HCT116 (cell line): ENCODE data around the gene LCN15. TPM values are rescaled to one million over a fixed set of nuclear protein-coding genes. Genes with fewer than 3 reads are reported as not detected.

Experiments
- ATAC-seq: fragments of 200-7000 bp; cut with Tn5 transposase; 2 replicates; pipeline ENCODE4 v1.9.1; 2020; ENCODE audit warnings: mild to moderate bottlenecking, moderate library complexity
- BruUV-seq: library from RNA; stranded (reverse); fragments of 400-500 nt; replicated peaks from 2 replicates; lab custom pipeline; 2021; lab: Mats Ljungman, UMichigan
- CTCF ChIA-PET: fragments of 300-600 bp; sonication (Branson Sonifier 250); formaldehyde crosslinking; loops from one replicate; lab custom pipeline; 2021; ENCODE audit warnings: antibody characterized with exemption; lab: Charles Lee
- POLR2A ChIA-PET: fragments of 300-600, 350-600 bp; sonication (Branson Sonifier 250); formaldehyde crosslinking; loops from one replicate; lab custom pipeline; 2021; ENCODE audit warnings: antibody characterized with exemption; lab: Charles Lee
- RAD21 ChIA-PET, 2 experiments: fragments of 300-600 bp; sonication (Branson Sonifier 250); formaldehyde crosslinking; loops; one replicate each; lab custom pipeline; 2023; ENCODE audit warnings: low total read pairs in 2 of 2; ENCODE audit not compliant: uncharacterized antibody in 2 of 2, unreplicated experiment in 2 of 2, low non-redundant PET in 1 of 2; lab: Charles Lee
- DNase-seq: peaks from one replicate; pipeline ENCODE4 v3.0.0-alpha.2; 2010; ENCODE audit warnings: low read depth, low spot score
- H2AFZ ChIP-seq: fragments of 200-600 bp; shearing (Covaris generic), sonication (generic); 2 replicates; pipeline ENCODE4 v1.6.1; 2017; ENCODE audit warnings: low read depth, mixed run types, mixed read lengths, antibody characterized with exemption, low read length; ENCODE audit not compliant: poor library complexity, severe bottlenecking
- H3K27ac ChIP-seq: 2 replicates; pipeline ENCODE4 v1.5.1; 2012; ENCODE audit warnings: low read depth, low read length
- H3K27me3 ChIP-seq: fragments of 200-600 bp; sonication (generic); 2 replicates; pipeline ENCODE4 v1.6.1; 2016; ENCODE audit warnings: mixed run types, low read length, mixed read lengths; ENCODE audit not compliant: insufficient read depth
- H3K36me3 ChIP-seq, 2 experiments: fragments of 200-500 bp in 1 of 2; fragments of 200-600 bp in 1 of 2; sonication (Bioruptor generic) in 1 of 2; sonication (generic) in 1 of 2; 2 replicates each; pipeline versions ENCODE4 v1.5.1 to v1.6.1; 2014 to 2016; ENCODE audit warnings: low read length in 2 of 2, inconsistent platforms in 1 of 2, mixed read lengths in 1 of 2, mixed run types in 1 of 2; ENCODE audit not compliant: insufficient read depth in 2 of 2, control insufficient read depth in 1 of 2
- H3K4me1 ChIP-seq, 2 experiments: fragments of 200-600 bp in 1 of 2; sonication (generic) in 1 of 2; 2 replicates each; pipeline versions ENCODE4 v1.5.1 to v1.6.1; 2012 to 2017; ENCODE audit warnings: low read length in 2 of 2, inconsistent platforms in 1 of 2, mild to moderate bottlenecking in 1 of 2, mixed read lengths in 1 of 2, mixed run types in 1 of 2, moderate library complexity in 1 of 2; ENCODE audit not compliant: insufficient read depth in 2 of 2, control insufficient read depth in 1 of 2
- H3K4me2 ChIP-seq: fragments of 200-600 bp; sonication (generic); 2 replicates; pipeline ENCODE4 v1.6.1; 2017; ENCODE audit warnings: mixed run types, low read length, mixed read lengths
- H3K4me3 ChIP-seq, 2 experiments: fragments of 200-600 bp in 1 of 2; sonication (generic) in 1 of 2; replicated peaks in 1 of 2; 2 replicates each; pipeline ENCODE4 v1.5.1; 2011 to 2016; ENCODE audit warnings: low read length in 2 of 2, control low read depth in 1 of 2, low read depth in 1 of 2, mild to moderate bottlenecking in 1 of 2, mixed read lengths in 1 of 2, mixed run types in 1 of 2
- H3K79me2 ChIP-seq: fragments of 200-600 bp; sonication (generic); 2 replicates; pipeline ENCODE4 v1.6.1; 2017; ENCODE audit warnings: mild to moderate bottlenecking, mixed run types, low read length, moderate library complexity, mixed read lengths; ENCODE audit not compliant: insufficient read depth
- H3K9ac ChIP-seq: fragments of 200-600 bp; sonication (generic); 2 replicates; pipeline ENCODE4 v1.6.1; 2016; ENCODE audit warnings: low read length, mixed read lengths
- H3K9me2 ChIP-seq: fragments of 200-600 bp; sonication (generic), shearing (Covaris generic); 2 replicates; pipeline ENCODE4 v1.6.1; 2017; ENCODE audit warnings: mixed run types, mild to moderate bottlenecking, moderate library complexity; ENCODE audit not compliant: insufficient read depth
- H3K9me3 ChIP-seq, 2 experiments: fragments of 200-500 bp in 1 of 2; fragments of 200-600 bp in 1 of 2; sonication (Bioruptor generic) in 1 of 2; sonication (generic) in 1 of 2; 2 replicates each; pipeline ENCODE4 v1.6.1; 2014 to 2017; ENCODE audit warnings: low read length in 2 of 2, mixed read lengths in 2 of 2, inconsistent platforms in 1 of 2, low read depth in 1 of 2, mild to moderate bottlenecking in 1 of 2, mixed run types in 1 of 2, moderate library complexity in 1 of 2; ENCODE audit not compliant: control insufficient read depth in 1 of 2, insufficient read depth in 1 of 2
- H4K20me1 ChIP-seq: fragments of 200-600 bp; sonication (generic), shearing (Covaris generic); 2 replicates; pipeline ENCODE4 v1.6.1; 2017; ENCODE audit warnings: mixed run types, mild to moderate bottlenecking, moderate library complexity; ENCODE audit not compliant: insufficient read depth
- CBX3 ChIP-seq: IDR thresholded peaks from 2 replicates; pipeline ENCODE4 v1.6.1; 2012; ENCODE audit warnings: low read depth
- CEBPB ChIP-seq: IDR thresholded peaks from 2 replicates; pipeline ENCODE4 v1.6.1; 2012; ENCODE audit warnings: low read depth
- EGR1 ChIP-seq: IDR thresholded peaks from 2 replicates; pipeline ENCODE4 v1.6.1; 2012; ENCODE audit warnings: low read depth
- ELF1 ChIP-seq: IDR thresholded peaks from 2 replicates; pipeline ENCODE4 v1.6.1; 2012; ENCODE audit warnings: low read depth, borderline replicate concordance
- EZH2phosphoT487 ChIP-seq: fragments of 200-600 bp; IDR thresholded peaks from 2 replicates; pipeline ENCODE4 v1.6.1; 2018; ENCODE audit warnings: antibody characterized with exemption, borderline replicate concordance
- FOSL1 ChIP-seq: IDR thresholded peaks from 2 replicates; pipeline ENCODE4 v1.6.1; 2012; ENCODE audit warnings: low read depth
- POLR2AphosphoS5 ChIP-seq: IDR thresholded peaks from 2 replicates; pipeline ENCODE4 v1.6.1; 2011; ENCODE audit warnings: mild to moderate bottlenecking, low read depth, low read length, moderate library complexity
- RAD21 ChIP-seq: IDR thresholded peaks from 2 replicates; pipeline ENCODE4 v1.6.1; 2012; ENCODE audit warnings: low read depth, mild to moderate bottlenecking
- SP1 ChIP-seq: IDR thresholded peaks from 2 replicates; pipeline ENCODE4 v1.6.1; 2012; ENCODE audit warnings: low read depth
- TCF7L2 ChIP-seq: IDR thresholded peaks from 2 replicates; pipeline ENCODE4 v1.7.0; 2011; ENCODE audit warnings: borderline replicate concordance, inconsistent platforms; ENCODE audit not compliant: insufficient read depth, insufficient read length; ENCODE audit errors: extremely low read depth
- YY1 ChIP-seq: IDR thresholded peaks from 2 replicates; pipeline ENCODE4 v1.6.1; 2011; ENCODE audit warnings: low read length, low read depth, moderate library complexity, mild to moderate bottlenecking; ENCODE audit not compliant: insufficient replicate concordance; ENCODE audit errors: extremely low read depth
- ZFX ChIP-seq: fragments of 450-650 bp; IDR thresholded peaks from 2 replicates; pipeline ENCODE4 v1.6.1; 2017
- ZNF274 ChIP-seq: fragments of 200-500 bp; sonication (Bioruptor generic); IDR thresholded peaks from 2 replicates; pipeline ENCODE4 v1.6.1; 2014; ENCODE audit warnings: mild to moderate bottlenecking, low read depth, low read length, inconsistent platforms
- intact Hi-C: fragments of 100-400 bp; cut with micrococcal nuclease; formaldehyde crosslinking; loops from 2 replicates; pipeline ENCODE4 v1.10.0; 2022
- total RNA-seq: library from RNA; stranded (reverse); gene quantifications from one replicate; pipeline ENCODE4 v1.2.1, GENCODE V29; 2021; ENCODE audit not compliant: unreplicated experiment
- TF ChIP-seq, protein P1 (sequence below): IDR thresholded peaks from 2 replicates; pipeline ENCODE4 v1.6.1; 2012; ENCODE audit warnings: low read depth
- TF ChIP-seq, protein P2 (sequence below): IDR thresholded peaks from 2 replicates; pipeline ENCODE4 v1.6.1; 2011; ENCODE audit warnings: mild to moderate bottlenecking, low read length, moderate library complexity; ENCODE audit not compliant: insufficient replicate concordance; ENCODE audit errors: extremely low read depth
- TF ChIP-seq, protein P3 (sequence below): IDR thresholded peaks from 2 replicates; pipeline ENCODE4 v1.6.1; 2012

The LCN15 gene
- total RNA-seq, 1 experiment from 2014 or later, result 0.76 TPM

DNA sequence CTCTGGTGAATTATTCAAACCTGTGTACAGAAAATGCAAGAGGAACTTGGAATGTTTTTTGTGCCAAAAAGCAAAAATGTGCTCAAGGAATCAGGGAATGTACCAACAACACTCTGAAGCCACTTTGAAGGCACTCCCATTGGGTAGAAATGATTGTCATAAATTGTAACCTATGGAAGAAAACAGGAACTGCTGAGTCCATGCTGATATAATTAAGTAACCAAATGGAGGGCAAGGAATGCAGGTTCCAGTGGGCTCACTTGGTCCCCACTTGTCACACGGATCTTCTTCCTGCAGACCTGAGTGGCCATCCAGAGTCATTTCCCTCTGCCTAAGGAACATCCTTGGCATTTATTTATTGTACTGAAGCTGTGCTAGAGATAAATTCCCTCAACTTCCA is 13.1 kb downstream of the LCN15 start (continued):
- TF ChIP-seq, protein P1, sequence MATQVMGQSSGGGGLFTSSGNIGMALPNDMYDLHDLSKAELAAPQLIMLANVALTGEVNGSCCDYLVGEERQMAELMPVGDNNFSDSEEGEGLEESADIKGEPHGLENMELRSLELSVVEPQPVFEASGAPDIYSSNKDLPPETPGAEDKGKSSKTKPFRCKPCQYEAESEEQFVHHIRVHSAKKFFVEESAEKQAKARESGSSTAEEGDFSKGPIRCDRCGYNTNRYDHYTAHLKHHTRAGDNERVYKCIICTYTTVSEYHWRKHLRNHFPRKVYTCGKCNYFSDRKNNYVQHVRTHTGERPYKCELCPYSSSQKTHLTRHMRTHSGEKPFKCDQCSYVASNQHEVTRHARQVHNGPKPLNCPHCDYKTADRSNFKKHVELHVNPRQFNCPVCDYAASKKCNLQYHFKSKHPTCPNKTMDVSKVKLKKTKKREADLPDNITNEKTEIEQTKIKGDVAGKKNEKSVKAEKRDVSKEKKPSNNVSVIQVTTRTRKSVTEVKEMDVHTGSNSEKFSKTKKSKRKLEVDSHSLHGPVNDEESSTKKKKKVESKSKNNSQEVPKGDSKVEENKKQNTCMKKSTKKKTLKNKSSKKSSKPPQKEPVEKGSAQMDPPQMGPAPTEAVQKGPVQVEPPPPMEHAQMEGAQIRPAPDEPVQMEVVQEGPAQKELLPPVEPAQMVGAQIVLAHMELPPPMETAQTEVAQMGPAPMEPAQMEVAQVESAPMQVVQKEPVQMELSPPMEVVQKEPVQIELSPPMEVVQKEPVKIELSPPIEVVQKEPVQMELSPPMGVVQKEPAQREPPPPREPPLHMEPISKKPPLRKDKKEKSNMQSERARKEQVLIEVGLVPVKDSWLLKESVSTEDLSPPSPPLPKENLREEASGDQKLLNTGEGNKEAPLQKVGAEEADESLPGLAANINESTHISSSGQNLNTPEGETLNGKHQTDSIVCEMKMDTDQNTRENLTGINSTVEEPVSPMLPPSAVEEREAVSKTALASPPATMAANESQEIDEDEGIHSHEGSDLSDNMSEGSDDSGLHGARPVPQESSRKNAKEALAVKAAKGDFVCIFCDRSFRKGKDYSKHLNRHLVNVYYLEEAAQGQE, result no peak
- no peak for TF ChIP-seq ZFX
- TF ChIP-seq ZNF274, result no peak
- no peak for TF ChIP-seq EZH2phosphoT487
- TF ChIP-seq, all 23 proteins: peak for 0

DNA sequence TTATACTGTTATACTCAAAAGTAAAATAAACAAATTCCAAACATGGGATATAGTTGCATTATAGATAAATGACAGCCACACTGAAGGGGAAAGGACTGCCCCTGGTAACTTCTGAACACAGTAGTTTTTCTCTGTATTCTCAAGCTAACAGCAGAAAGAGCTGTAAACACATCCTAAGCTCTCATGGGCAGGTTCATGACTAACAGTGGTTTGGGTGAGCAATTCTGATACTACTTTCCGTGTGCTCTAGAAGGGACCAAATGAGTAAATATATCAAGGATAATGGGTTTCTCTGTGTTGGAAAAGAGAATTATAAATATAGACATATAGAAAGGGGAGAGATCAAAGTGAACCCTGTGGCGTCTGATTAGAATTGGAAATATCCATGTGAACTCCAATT is 13.8 kb downstream of the LCN15 start:
- Histone ChIP-seq H4K20me1 (no peaks in the 10 kb centered on the region), H3K9me3 (peaks cover 4 to 15% of the 10 kb centered on the region in 2 experiments; a peak in 3 of 4 replicates), H3K79me2 (no peaks in the 10 kb centered on the region), H3K9me2 (no peaks in the 10 kb centered on the region), H2AFZ (no peak overlapping the region), H3K36me3 (no peaks in the 10 kb centered on the region), H3K9ac (no peak overlapping the region), H3K4me1 (no peaks in the 10 kb centered on the region), H3K4me2 (no peak overlapping the region)
- CTCF ChIA-PET, result no interaction called here
- POLR2A ChIA-PET, result no interaction called here
- intact Hi-C loops, result no loop called here
- DNase-seq (no peak), ATAC-seq (no peak)
- RAD21 ChIA-PET, result no interaction called here
- TF ChIP-seq, protein P2, sequence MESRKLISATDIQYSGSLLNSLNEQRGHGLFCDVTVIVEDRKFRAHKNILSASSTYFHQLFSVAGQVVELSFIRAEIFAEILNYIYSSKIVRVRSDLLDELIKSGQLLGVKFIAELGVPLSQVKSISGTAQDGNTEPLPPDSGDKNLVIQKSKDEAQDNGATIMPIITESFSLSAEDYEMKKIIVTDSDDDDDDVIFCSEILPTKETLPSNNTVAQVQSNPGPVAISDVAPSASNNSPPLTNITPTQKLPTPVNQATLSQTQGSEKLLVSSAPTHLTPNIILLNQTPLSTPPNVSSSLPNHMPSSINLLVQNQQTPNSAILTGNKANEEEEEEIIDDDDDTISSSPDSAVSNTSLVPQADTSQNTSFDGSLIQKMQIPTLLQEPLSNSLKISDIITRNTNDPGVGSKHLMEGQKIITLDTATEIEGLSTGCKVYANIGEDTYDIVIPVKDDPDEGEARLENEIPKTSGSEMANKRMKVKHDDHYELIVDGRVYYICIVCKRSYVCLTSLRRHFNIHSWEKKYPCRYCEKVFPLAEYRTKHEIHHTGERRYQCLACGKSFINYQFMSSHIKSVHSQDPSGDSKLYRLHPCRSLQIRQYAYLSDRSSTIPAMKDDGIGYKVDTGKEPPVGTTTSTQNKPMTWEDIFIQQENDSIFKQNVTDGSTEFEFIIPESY, result no peak
- TF ChIP-seq TCF7L2 (no peak), SP1 (no peak), EGR1 (no peak), CEBPB (no peak), RAD21 (no peak), FOSL1 (no peak), CBX3 (no peak), ELF1 (no peak), ZFX (no peak), YY1 (no peak), POLR2AphosphoS5 (no peak)
- TF ChIP-seq, protein P3, sequence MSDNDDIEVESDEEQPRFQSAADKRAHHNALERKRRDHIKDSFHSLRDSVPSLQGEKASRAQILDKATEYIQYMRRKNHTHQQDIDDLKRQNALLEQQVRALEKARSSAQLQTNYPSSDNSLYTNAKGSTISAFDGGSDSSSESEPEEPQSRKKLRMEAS, result no peak
- TF ChIP-seq, all 23 proteins: peak for 0
- no peak overlapping the region for H3K4me3 ChIP-seq
- no TSS peak for BruUV-seq
- no peak overlapping the region for H3K27ac ChIP-seq
- H3K27me3 ChIP-seq, result no peaks in the 10 kb centered on the region
